ENCODE data around the gene NRG2.

NRG2 gene

DNA sequence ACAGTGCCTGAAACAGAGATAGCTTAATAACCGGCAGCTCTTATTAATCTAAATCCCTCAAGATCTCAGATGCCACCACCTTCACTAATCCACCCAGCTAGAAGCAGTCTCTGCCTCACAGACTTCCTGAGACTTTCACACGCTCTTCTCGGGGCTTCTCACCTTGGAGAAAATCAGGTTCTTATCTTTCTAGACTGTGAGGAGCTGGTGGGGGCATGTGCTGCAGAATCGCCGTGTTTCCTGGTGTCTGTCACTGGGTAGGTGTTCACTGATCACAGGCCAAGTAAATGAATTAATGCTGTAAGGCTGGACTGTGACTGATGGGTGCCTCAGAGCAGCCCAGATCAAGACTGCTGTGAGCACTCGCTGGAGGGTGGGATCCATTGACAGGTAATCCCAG is 145.8 kb downstream of the NRG2 start:
- Histone ChIP-seq H3K4me3 (ENCODE audit: low read length in 2 of 2) (no peak overlapping the region), H3K9me3 (ENCODE audit: control insufficient read depth in 2 of 2, low read length in 2 of 2) (no peaks in the 10 kb centered on the region), H3K36me3 (ENCODE audit: control insufficient read depth in 2 of 2, insufficient read depth in 2 of 2, low read length in 2 of 2) (no peaks in the 10 kb centered on the region), H3K4me1 (ENCODE audit: control insufficient read depth, insufficient read depth, low read length) (peaks cover 13% of the 10 kb centered on the region), H3K27me3 (ENCODE audit: control insufficient read depth in 1 of 2, insufficient read depth in 2 of 2, low read length in 2 of 2) (peaks cover 0 to 5% of the 10 kb centered on the region in 2 donors), H3K9ac (ENCODE audit: low read length in 2 of 2) (no peak overlapping the region), H3K27ac (ENCODE audit: low read length) (no peak overlapping the region)

DNA sequence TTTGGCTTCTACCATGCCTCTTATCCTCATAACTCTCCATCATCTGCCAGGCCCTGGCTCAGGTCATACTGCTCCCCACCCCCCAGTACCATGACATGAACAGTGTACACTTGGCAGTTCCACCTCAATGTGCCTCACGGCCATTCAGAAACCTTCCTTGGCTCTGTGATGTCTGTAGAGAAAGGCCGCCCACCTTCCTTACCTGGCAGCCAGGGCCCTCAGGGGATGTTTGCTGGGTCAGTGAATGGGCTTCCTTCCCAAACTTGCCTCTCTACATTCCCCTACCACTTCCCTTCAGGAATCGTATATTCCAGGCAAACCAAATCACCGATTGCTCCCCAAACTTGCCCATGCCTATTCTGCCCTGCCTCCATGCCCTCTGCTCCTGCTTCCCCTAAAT is 146.4 kb downstream of the NRG2 start:
- Histone ChIP-seq H3K4me3 (ENCODE audit: low read length in 2 of 2) (no peak overlapping the region), H3K9me3 (ENCODE audit: control insufficient read depth in 2 of 2, low read length in 2 of 2) (no peaks in the 10 kb centered on the region), H3K27ac (ENCODE audit: low read length) (no peak overlapping the region), H3K27me3 (ENCODE audit: control insufficient read depth in 1 of 2, insufficient read depth in 2 of 2, low read length in 2 of 2) (peaks cover 0 to 2% of the 10 kb centered on the region in 2 donors), H3K36me3 (ENCODE audit: control insufficient read depth in 2 of 2, insufficient read depth in 2 of 2, low read length in 2 of 2) (no peaks in the 10 kb centered on the region), H3K9ac (ENCODE audit: low read length in 2 of 2) (no peak overlapping the region), H3K4me1 (ENCODE audit: control insufficient read depth, insufficient read depth, low read length) (peaks cover 13% of the 10 kb centered on the region)

DNA sequence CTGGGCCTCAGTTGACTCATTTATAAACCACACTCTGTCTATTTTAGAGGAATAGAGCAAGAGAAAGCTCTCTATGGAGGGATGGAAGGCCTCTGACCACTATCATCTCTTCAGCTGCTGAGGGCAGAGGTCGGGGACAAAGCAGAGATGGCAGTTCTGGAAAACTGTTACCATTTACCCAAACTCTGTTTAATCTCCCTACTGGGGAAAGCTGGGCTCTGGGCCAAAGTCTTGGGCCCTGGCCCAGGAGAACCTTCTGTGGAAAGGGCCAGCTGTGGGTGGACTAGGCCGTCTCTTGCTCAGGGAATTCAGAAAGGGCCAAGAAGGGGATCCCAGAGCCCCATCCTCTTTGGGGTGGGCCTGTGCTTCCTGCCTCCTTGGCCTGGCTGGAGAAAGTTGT is 147.5 kb downstream of the NRG2 start:
- H3K27me3 ChIP-seq (ENCODE audit: control insufficient read depth in 1 of 2, insufficient read depth in 2 of 2, low read length in 2 of 2) = peaks cover 0 to 2% of the 10 kb centered on the region in 2 donors
- no peak overlapping the region for H3K9ac ChIP-seq (ENCODE audit: low read length in 2 of 2)
- no peak overlapping the region for H3K27ac ChIP-seq (ENCODE audit: low read length)
- peaks cover 13% of the 10 kb centered on the region for H3K4me1 ChIP-seq (ENCODE audit: control insufficient read depth, insufficient read depth, low read length)
- H3K4me3 ChIP-seq (ENCODE audit: low read length in 2 of 2) = no peak overlapping the region
- H3K9me3 ChIP-seq (ENCODE audit: control insufficient read depth in 2 of 2, low read length in 2 of 2) = no peaks in the 10 kb centered on the region
- no peaks in the 10 kb centered on the region for H3K36me3 ChIP-seq (ENCODE audit: control insufficient read depth in 2 of 2, insufficient read depth in 2 of 2, low read length in 2 of 2)

DNA sequence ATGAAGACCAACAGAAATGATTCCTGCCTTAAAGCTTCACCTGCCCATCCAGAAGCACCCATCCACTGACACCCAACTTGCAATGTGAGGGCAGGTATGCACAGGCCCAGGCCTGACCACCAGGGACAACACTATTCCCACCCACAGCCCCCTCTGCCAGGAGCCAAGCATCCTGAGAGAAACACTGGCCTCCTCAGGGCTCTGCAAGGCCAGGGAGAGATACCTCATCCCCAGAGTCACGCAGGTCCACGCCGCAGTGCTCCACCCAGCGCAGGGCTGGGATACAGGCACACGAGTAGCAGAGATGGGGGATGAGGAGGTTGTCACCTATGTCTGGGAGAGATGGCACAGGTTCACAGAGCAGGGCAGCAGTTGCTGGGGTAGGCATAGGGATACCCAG is 148.1 kb downstream of the NRG2 start:
- no peak overlapping the region for H3K27ac ChIP-seq (ENCODE audit: low read length)
- H3K27me3 ChIP-seq (ENCODE audit: control insufficient read depth in 1 of 2, insufficient read depth in 2 of 2, low read length in 2 of 2) = peaks cover 0 to 2% of the 10 kb centered on the region in 2 donors
- H3K4me3 ChIP-seq (ENCODE audit: low read length in 2 of 2) = no peak overlapping the region
- H3K9me3 ChIP-seq (ENCODE audit: control insufficient read depth in 2 of 2, low read length in 2 of 2) = no peaks in the 10 kb centered on the region
- peaks cover 13% of the 10 kb centered on the region for H3K4me1 ChIP-seq (ENCODE audit: control insufficient read depth, insufficient read depth, low read length)
- H3K9ac ChIP-seq (ENCODE audit: low read length in 2 of 2) = no peak overlapping the region
- H3K36me3 ChIP-seq (ENCODE audit: control insufficient read depth in 2 of 2, insufficient read depth in 2 of 2, low read length in 2 of 2) = no peaks in the 10 kb centered on the region

DNA sequence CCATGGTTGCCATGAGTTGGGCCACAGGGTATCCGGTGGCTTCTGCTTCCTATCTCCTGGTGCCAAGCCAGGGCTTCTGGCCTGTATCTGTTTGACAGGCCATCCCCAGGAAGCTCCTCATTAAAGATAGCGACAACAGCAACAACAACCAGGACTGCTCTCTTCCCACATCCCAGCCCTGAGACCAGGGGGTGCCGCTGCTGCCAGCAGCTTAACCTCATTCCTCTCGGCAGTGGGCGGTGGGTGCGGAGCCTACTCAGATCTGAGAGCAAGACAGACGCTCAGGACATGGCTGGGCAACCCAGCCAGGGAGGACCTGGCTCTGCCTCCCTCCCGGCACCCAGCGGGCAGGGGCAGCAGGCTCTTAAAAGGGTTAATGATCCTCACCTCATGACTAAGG is 149.2 kb downstream of the NRG2 start:
- Histone ChIP-seq H3K36me3 (ENCODE audit: control insufficient read depth in 2 of 2, insufficient read depth in 2 of 2, low read length in 2 of 2) (no peaks in the 10 kb centered on the region), H3K9me3 (ENCODE audit: control insufficient read depth in 2 of 2, low read length in 2 of 2) (no peaks in the 10 kb centered on the region), H3K27me3 (ENCODE audit: control insufficient read depth in 1 of 2, insufficient read depth in 2 of 2, low read length in 2 of 2) (peaks cover 0 to 2% of the 10 kb centered on the region in 2 donors), H3K4me1 (ENCODE audit: control insufficient read depth, insufficient read depth, low read length) (peaks cover 13% of the 10 kb centered on the region), H3K4me3 (ENCODE audit: low read length in 2 of 2) (no peak overlapping the region), H3K27ac (ENCODE audit: low read length) (no peak overlapping the region), H3K9ac (ENCODE audit: low read length in 2 of 2) (no peak overlapping the region)

DNA sequence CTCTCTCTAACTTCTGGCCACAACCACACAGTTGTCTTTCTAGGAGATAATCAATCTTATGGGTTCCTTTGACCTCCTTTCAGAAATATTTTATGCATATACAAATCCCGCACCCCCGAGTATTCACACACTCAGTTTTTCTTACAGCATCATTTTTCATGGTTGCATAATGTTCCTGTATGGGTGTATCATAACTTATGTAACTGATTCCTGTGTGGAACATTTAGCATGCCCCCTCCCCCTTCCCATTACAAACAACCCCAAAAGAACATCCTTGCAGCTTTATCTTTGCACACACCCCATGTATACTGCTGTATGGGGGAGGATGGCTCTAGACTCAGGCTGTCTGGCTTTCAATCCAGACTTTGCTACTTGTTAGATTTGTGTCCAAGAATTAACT is 153.7 kb downstream of the NRG2 start:
- Histone ChIP-seq H3K27ac (ENCODE audit: low read length) (no peak overlapping the region), H3K4me3 (ENCODE audit: low read length in 2 of 2) (no peak overlapping the region), H3K9me3 (ENCODE audit: control insufficient read depth in 2 of 2, low read length in 2 of 2) (no peaks in the 10 kb centered on the region), H3K36me3 (ENCODE audit: control insufficient read depth in 2 of 2, insufficient read depth in 2 of 2, low read length in 2 of 2) (peaks cover 0 to 4% of the 10 kb centered on the region in 2 donors), H3K9ac (ENCODE audit: low read length in 2 of 2) (no peak overlapping the region), H3K4me1 (ENCODE audit: control insufficient read depth, insufficient read depth, low read length) (no peaks in the 10 kb centered on the region), H3K27me3 (ENCODE audit: control insufficient read depth in 1 of 2, insufficient read depth in 2 of 2, low read length in 2 of 2) (no peaks in the 10 kb centered on the region)

DNA sequence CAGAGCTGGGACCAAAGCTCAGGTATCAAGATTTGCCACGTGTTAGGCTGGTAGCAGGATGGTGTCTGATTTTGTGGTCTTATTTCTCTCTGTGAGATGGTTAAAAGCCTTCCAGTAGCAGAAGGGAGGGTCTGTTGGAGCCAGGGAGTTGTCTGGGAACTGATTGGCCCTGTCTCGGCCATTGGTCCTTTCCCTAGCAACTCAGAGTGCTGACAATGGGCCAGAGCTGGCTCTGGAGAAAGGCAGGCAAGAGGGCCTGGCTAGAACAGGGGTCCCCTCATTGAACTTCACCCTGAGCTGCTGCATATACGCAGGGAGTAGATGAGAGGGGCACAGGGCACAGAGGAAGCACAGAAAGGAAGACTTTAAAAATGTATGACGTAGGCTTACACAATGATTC is 154.7 kb downstream of the NRG2 start:
- Histone ChIP-seq H3K27me3 (ENCODE audit: control insufficient read depth in 1 of 2, insufficient read depth in 2 of 2, low read length in 2 of 2) (no peaks in the 10 kb centered on the region), H3K27ac (ENCODE audit: low read length) (no peak overlapping the region), H3K9ac (ENCODE audit: low read length in 2 of 2) (no peak overlapping the region), H3K4me1 (ENCODE audit: control insufficient read depth, insufficient read depth, low read length) (no peaks in the 10 kb centered on the region), H3K4me3 (ENCODE audit: low read length in 2 of 2) (no peak overlapping the region), H3K36me3 (ENCODE audit: control insufficient read depth in 2 of 2, insufficient read depth in 2 of 2, low read length in 2 of 2) (peaks cover 0 to 4% of the 10 kb centered on the region in 2 donors), H3K9me3 (ENCODE audit: control insufficient read depth in 2 of 2, low read length in 2 of 2) (no peaks in the 10 kb centered on the region)

DNA sequence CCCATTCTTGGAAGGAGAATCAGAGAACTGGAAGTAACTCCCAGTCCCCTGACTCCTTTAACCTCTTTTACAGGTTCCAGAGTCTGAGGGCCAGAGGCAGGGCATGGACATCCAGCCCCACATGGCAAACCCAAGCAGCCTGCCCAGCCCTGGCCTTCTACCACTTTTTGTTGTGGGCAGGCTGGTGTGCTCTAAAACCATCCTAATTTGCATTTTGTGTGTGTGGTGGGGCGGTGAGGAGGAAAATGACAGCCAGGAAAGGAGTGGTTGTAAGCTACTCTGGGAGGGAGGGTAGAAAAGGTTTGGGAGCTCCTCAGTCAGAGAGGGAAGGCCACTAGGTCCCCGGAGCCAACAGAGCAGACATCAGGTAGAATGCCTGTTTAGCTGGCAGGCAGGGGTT is 156.9 kb downstream of the NRG2 start:
- H3K4me3 ChIP-seq (ENCODE audit: low read length in 2 of 2) = no peak overlapping the region
- H3K9ac ChIP-seq (ENCODE audit: low read length in 2 of 2) = no peak overlapping the region
- peaks cover 3% of the 10 kb centered on the region for H3K4me1 ChIP-seq (ENCODE audit: control insufficient read depth, insufficient read depth, low read length)
- H3K27ac ChIP-seq (ENCODE audit: low read length) = no peak overlapping the region
- no peaks in the 10 kb centered on the region for H3K9me3 ChIP-seq (ENCODE audit: control insufficient read depth in 2 of 2, low read length in 2 of 2)
- no peaks in the 10 kb centered on the region for H3K27me3 ChIP-seq (ENCODE audit: control insufficient read depth in 1 of 2, insufficient read depth in 2 of 2, low read length in 2 of 2)
- peaks cover 0 to 4% of the 10 kb centered on the region in 2 donors for H3K36me3 ChIP-seq (ENCODE audit: control insufficient read depth in 2 of 2, insufficient read depth in 2 of 2, low read length in 2 of 2)

DNA sequence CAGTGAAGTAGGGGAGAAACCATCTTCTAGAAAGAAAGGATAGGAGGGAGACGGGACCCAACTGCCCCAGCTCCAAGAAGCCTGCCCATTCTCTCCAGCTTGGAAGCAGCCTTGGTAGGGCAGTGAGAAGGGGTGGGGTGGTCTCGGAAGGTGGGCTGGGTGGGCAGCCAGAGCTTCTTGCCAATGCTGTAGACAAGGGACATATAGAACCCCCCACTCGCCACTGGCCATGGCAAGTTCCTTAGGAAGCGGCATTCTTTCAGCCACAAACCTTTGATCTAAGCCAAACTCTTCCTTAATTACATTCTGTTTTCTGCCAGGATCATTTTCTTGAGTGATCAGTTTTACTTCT is 157.3 kb downstream of the NRG2 start:
- H3K9ac ChIP-seq (ENCODE audit: low read length in 2 of 2) = no peak overlapping the region
- H3K36me3 ChIP-seq (ENCODE audit: control insufficient read depth in 2 of 2, insufficient read depth in 2 of 2, low read length in 2 of 2) = peaks cover 0 to 4% of the 10 kb centered on the region in 2 donors
- H3K9me3 ChIP-seq (ENCODE audit: control insufficient read depth in 2 of 2, low read length in 2 of 2) = no peaks in the 10 kb centered on the region
- H3K4me1 ChIP-seq (ENCODE audit: control insufficient read depth, insufficient read depth, low read length) = peaks cover 7% of the 10 kb centered on the region
- H3K4me3 ChIP-seq (ENCODE audit: low read length in 2 of 2) = no peak overlapping the region
- no peak overlapping the region for H3K27ac ChIP-seq (ENCODE audit: low read length)
- no peaks in the 10 kb centered on the region for H3K27me3 ChIP-seq (ENCODE audit: control insufficient read depth in 1 of 2, insufficient read depth in 2 of 2, low read length in 2 of 2)

DNA sequence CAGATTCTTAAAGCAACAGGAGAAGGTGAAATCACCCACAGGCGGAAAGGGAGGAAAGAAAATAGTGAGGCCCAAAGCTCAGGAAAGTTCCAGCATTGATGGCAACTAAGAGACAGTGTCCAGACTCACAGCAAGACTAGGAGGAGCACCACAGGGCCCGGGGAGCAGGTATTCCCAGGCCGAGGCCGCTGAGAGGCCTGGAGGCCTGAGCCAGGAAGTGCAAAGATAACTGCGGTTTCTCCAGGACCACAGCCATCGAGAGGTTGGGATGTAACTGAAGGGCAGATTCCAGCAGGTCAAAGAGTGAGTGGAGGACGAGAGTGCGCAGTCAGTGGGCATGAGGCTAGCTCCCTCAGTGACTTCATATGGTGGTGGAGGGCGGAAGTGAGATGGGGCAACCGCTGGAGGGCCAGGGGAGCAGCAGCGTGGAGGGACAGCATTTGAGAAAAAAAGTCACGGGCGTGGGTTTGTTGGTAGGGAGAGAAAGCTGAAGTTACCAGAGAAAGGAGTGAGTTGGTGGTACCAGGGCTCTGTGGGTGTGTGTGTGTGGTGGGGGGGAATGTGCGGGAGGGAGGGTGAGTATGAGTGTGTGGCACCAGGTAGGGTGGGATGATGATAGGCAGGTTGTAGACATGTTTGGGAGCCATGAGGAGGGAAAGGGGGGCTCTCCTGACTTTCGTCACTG is 157.8 kb downstream of the NRG2 start:
- Histone ChIP-seq H3K27me3 (ENCODE audit: control insufficient read depth in 1 of 2, insufficient read depth in 2 of 2, low read length in 2 of 2) (no peaks in the 10 kb centered on the region), H3K4me1 (ENCODE audit: control insufficient read depth, insufficient read depth, low read length) (peaks cover 12% of the 10 kb centered on the region), H3K9me3 (ENCODE audit: control insufficient read depth in 2 of 2, low read length in 2 of 2) (no peaks in the 10 kb centered on the region), H3K9ac (ENCODE audit: low read length in 2 of 2) (no peak overlapping the region), H3K4me3 (ENCODE audit: low read length in 2 of 2) (no peak overlapping the region), H3K27ac (ENCODE audit: low read length) (no peak overlapping the region), H3K36me3 (ENCODE audit: control insufficient read depth in 2 of 2, insufficient read depth in 2 of 2, low read length in 2 of 2) (peaks cover 0 to 4% of the 10 kb centered on the region in 2 donors)

DNA sequence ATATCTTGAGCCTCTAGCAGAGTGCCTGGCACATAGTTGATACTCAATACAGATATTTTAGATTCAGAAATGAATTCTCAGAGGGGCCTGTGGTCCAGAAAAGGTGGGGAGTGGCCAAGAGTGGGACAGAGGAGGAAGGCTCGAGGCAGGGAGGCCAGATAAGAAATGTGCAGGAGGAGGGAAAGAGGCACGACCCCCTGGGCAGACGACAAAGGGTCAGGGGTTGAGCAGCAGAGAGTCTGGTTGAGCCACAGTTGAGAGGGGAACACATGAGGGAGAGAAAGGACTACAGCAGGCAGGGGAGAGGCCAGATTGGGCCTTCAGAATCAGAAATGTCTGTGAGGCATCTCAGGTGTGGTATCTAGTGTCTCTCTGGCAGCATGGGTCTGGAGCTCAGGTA is 158.4 kb downstream of the NRG2 start:
- H3K27me3 ChIP-seq (ENCODE audit: control insufficient read depth in 1 of 2, insufficient read depth in 2 of 2, low read length in 2 of 2) = no peaks in the 10 kb centered on the region
- H3K36me3 ChIP-seq (ENCODE audit: control insufficient read depth in 2 of 2, insufficient read depth in 2 of 2, low read length in 2 of 2) = peaks cover 0 to 4% of the 10 kb centered on the region in 2 donors
- no peak overlapping the region for H3K9ac ChIP-seq (ENCODE audit: low read length in 2 of 2)
- no peak overlapping the region for H3K27ac ChIP-seq (ENCODE audit: low read length)
- no peaks in the 10 kb centered on the region for H3K9me3 ChIP-seq (ENCODE audit: control insufficient read depth in 2 of 2, low read length in 2 of 2)
- H3K4me3 ChIP-seq (ENCODE audit: low read length in 2 of 2) = no peak overlapping the region
- H3K4me1 ChIP-seq (ENCODE audit: control insufficient read depth, insufficient read depth, low read length) = peaks cover 18% of the 10 kb centered on the region
